HCT116 (cell line): ENCODE data around the gene CKLF. TPM values are rescaled to one million over a fixed set of nuclear protein-coding genes. Genes with fewer than 3 reads are reported as not detected.

Experiments
- ATAC-seq: fragments of 200-7000 bp; cut with Tn5 transposase; 2 replicates; pipeline ENCODE4 v1.9.1; 2020; ENCODE audit warnings: mild to moderate bottlenecking, moderate library complexity
- BruUV-seq: library from RNA; stranded (reverse); fragments of 400-500 nt; replicated peaks from 2 replicates; lab custom pipeline; 2021; lab: Mats Ljungman, UMichigan
- CTCF ChIA-PET: fragments of 300-600 bp; sonication (Branson Sonifier 250); formaldehyde crosslinking; loops from one replicate; lab custom pipeline; 2021; ENCODE audit warnings: antibody characterized with exemption; lab: Charles Lee
- POLR2A ChIA-PET: fragments of 300-600, 350-600 bp; sonication (Branson Sonifier 250); formaldehyde crosslinking; loops from one replicate; lab custom pipeline; 2021; ENCODE audit warnings: antibody characterized with exemption; lab: Charles Lee
- RAD21 ChIA-PET, 2 experiments: fragments of 300-600 bp; sonication (Branson Sonifier 250); formaldehyde crosslinking; loops; one replicate each; lab custom pipeline; 2023; ENCODE audit warnings: low total read pairs in 2 of 2; ENCODE audit not compliant: uncharacterized antibody in 2 of 2, unreplicated experiment in 2 of 2, low non-redundant PET in 1 of 2; lab: Charles Lee
- DNase-seq: peaks from one replicate; pipeline ENCODE4 v3.0.0-alpha.2; 2010; ENCODE audit warnings: low read depth, low spot score
- H2AFZ ChIP-seq: fragments of 200-600 bp; shearing (Covaris generic), sonication (generic); 2 replicates; pipeline ENCODE4 v1.6.1; 2017; ENCODE audit warnings: low read depth, mixed run types, mixed read lengths, antibody characterized with exemption, low read length; ENCODE audit not compliant: poor library complexity, severe bottlenecking
- H3K27ac ChIP-seq: 2 replicates; pipeline ENCODE4 v1.5.1; 2012; ENCODE audit warnings: low read depth, low read length
- H3K27me3 ChIP-seq: fragments of 200-600 bp; sonication (generic); 2 replicates; pipeline ENCODE4 v1.6.1; 2016; ENCODE audit warnings: mixed run types, low read length, mixed read lengths; ENCODE audit not compliant: insufficient read depth
- H3K36me3 ChIP-seq, 2 experiments: fragments of 200-500 bp in 1 of 2; fragments of 200-600 bp in 1 of 2; sonication (Bioruptor generic) in 1 of 2; sonication (generic) in 1 of 2; 2 replicates each; pipeline versions ENCODE4 v1.5.1 to v1.6.1; 2014 to 2016; ENCODE audit warnings: low read length in 2 of 2, inconsistent platforms in 1 of 2, mixed read lengths in 1 of 2, mixed run types in 1 of 2; ENCODE audit not compliant: insufficient read depth in 2 of 2, control insufficient read depth in 1 of 2
- H3K4me1 ChIP-seq, 2 experiments: fragments of 200-600 bp in 1 of 2; sonication (generic) in 1 of 2; 2 replicates each; pipeline versions ENCODE4 v1.5.1 to v1.6.1; 2012 to 2017; ENCODE audit warnings: low read length in 2 of 2, inconsistent platforms in 1 of 2, mild to moderate bottlenecking in 1 of 2, mixed read lengths in 1 of 2, mixed run types in 1 of 2, moderate library complexity in 1 of 2; ENCODE audit not compliant: insufficient read depth in 2 of 2, control insufficient read depth in 1 of 2
- H3K4me2 ChIP-seq: fragments of 200-600 bp; sonication (generic); 2 replicates; pipeline ENCODE4 v1.6.1; 2017; ENCODE audit warnings: mixed run types, low read length, mixed read lengths
- H3K4me3 ChIP-seq, 2 experiments: fragments of 200-600 bp in 1 of 2; sonication (generic) in 1 of 2; replicated peaks in 1 of 2; 2 replicates each; pipeline ENCODE4 v1.5.1; 2011 to 2016; ENCODE audit warnings: low read length in 2 of 2, control low read depth in 1 of 2, low read depth in 1 of 2, mild to moderate bottlenecking in 1 of 2, mixed read lengths in 1 of 2, mixed run types in 1 of 2
- H3K79me2 ChIP-seq: fragments of 200-600 bp; sonication (generic); 2 replicates; pipeline ENCODE4 v1.6.1; 2017; ENCODE audit warnings: mild to moderate bottlenecking, mixed run types, low read length, moderate library complexity, mixed read lengths; ENCODE audit not compliant: insufficient read depth
- H3K9ac ChIP-seq: fragments of 200-600 bp; sonication (generic); 2 replicates; pipeline ENCODE4 v1.6.1; 2016; ENCODE audit warnings: low read length, mixed read lengths
- H3K9me2 ChIP-seq: fragments of 200-600 bp; sonication (generic), shearing (Covaris generic); 2 replicates; pipeline ENCODE4 v1.6.1; 2017; ENCODE audit warnings: mixed run types, mild to moderate bottlenecking, moderate library complexity; ENCODE audit not compliant: insufficient read depth
- H3K9me3 ChIP-seq, 2 experiments: fragments of 200-500 bp in 1 of 2; fragments of 200-600 bp in 1 of 2; sonication (Bioruptor generic) in 1 of 2; sonication (generic) in 1 of 2; 2 replicates each; pipeline ENCODE4 v1.6.1; 2014 to 2017; ENCODE audit warnings: low read length in 2 of 2, mixed read lengths in 2 of 2, inconsistent platforms in 1 of 2, low read depth in 1 of 2, mild to moderate bottlenecking in 1 of 2, mixed run types in 1 of 2, moderate library complexity in 1 of 2; ENCODE audit not compliant: control insufficient read depth in 1 of 2, insufficient read depth in 1 of 2
- H4K20me1 ChIP-seq: fragments of 200-600 bp; sonication (generic), shearing (Covaris generic); 2 replicates; pipeline ENCODE4 v1.6.1; 2017; ENCODE audit warnings: mixed run types, mild to moderate bottlenecking, moderate library complexity; ENCODE audit not compliant: insufficient read depth
- CEBPB ChIP-seq: IDR thresholded peaks from 2 replicates; pipeline ENCODE4 v1.6.1; 2012; ENCODE audit warnings: low read depth
- EGR1 ChIP-seq: IDR thresholded peaks from 2 replicates; pipeline ENCODE4 v1.6.1; 2012; ENCODE audit warnings: low read depth
- ELF1 ChIP-seq: IDR thresholded peaks from 2 replicates; pipeline ENCODE4 v1.6.1; 2012; ENCODE audit warnings: low read depth, borderline replicate concordance
- EZH2phosphoT487 ChIP-seq: fragments of 200-600 bp; IDR thresholded peaks from 2 replicates; pipeline ENCODE4 v1.6.1; 2018; ENCODE audit warnings: antibody characterized with exemption, borderline replicate concordance
- JUND ChIP-seq: IDR thresholded peaks from 2 replicates; pipeline ENCODE4 v1.6.1; 2012
- POLR2A ChIP-seq: IDR thresholded peaks from 2 replicates; pipeline ENCODE4 v1.7.0; 2011; ENCODE audit warnings: borderline replicate concordance; ENCODE audit not compliant: insufficient read depth, insufficient read length; ENCODE audit errors: extremely low read depth
- POLR2AphosphoS5 ChIP-seq: IDR thresholded peaks from 2 replicates; pipeline ENCODE4 v1.6.1; 2011; ENCODE audit warnings: mild to moderate bottlenecking, low read depth, low read length, moderate library complexity
- SP1 ChIP-seq: IDR thresholded peaks from 2 replicates; pipeline ENCODE4 v1.6.1; 2012; ENCODE audit warnings: low read depth
- SRF ChIP-seq: IDR thresholded peaks from 2 replicates; pipeline ENCODE4 v1.6.1; 2012; ENCODE audit warnings: low read depth
- TCF7L2 ChIP-seq: IDR thresholded peaks from 2 replicates; pipeline ENCODE4 v1.7.0; 2011; ENCODE audit warnings: borderline replicate concordance, inconsistent platforms; ENCODE audit not compliant: insufficient read depth, insufficient read length; ENCODE audit errors: extremely low read depth
- YY1 ChIP-seq: IDR thresholded peaks from 2 replicates; pipeline ENCODE4 v1.6.1; 2011; ENCODE audit warnings: low read length, low read depth, moderate library complexity, mild to moderate bottlenecking; ENCODE audit not compliant: insufficient replicate concordance; ENCODE audit errors: extremely low read depth
- ZFX ChIP-seq: fragments of 450-650 bp; IDR thresholded peaks from 2 replicates; pipeline ENCODE4 v1.6.1; 2017
- ZNF274 ChIP-seq: fragments of 200-500 bp; sonication (Bioruptor generic); IDR thresholded peaks from 2 replicates; pipeline ENCODE4 v1.6.1; 2014; ENCODE audit warnings: mild to moderate bottlenecking, low read depth, low read length, inconsistent platforms
- intact Hi-C: fragments of 100-400 bp; cut with micrococcal nuclease; formaldehyde crosslinking; loops from 2 replicates; pipeline ENCODE4 v1.10.0; 2022
- total RNA-seq: library from RNA; stranded (reverse); gene quantifications from one replicate; pipeline ENCODE4 v1.2.1, GENCODE V29; 2021; ENCODE audit not compliant: unreplicated experiment
- TF ChIP-seq, protein P1 (sequence below): IDR thresholded peaks from 2 replicates; pipeline ENCODE4 v1.6.1; 2012
- TF ChIP-seq, protein P2 (sequence below): IDR thresholded peaks from 2 replicates; pipeline ENCODE4 v1.6.1; 2011; ENCODE audit warnings: mild to moderate bottlenecking, low read length, moderate library complexity; ENCODE audit not compliant: insufficient replicate concordance; ENCODE audit errors: extremely low read depth
- TF ChIP-seq, protein P3 (sequence below): IDR thresholded peaks from 2 replicates; pipeline ENCODE4 v1.6.1; 2012

The CKLF gene
- total RNA-seq, 1 experiment from 2014 or later, result 38.6 TPM

DNA sequence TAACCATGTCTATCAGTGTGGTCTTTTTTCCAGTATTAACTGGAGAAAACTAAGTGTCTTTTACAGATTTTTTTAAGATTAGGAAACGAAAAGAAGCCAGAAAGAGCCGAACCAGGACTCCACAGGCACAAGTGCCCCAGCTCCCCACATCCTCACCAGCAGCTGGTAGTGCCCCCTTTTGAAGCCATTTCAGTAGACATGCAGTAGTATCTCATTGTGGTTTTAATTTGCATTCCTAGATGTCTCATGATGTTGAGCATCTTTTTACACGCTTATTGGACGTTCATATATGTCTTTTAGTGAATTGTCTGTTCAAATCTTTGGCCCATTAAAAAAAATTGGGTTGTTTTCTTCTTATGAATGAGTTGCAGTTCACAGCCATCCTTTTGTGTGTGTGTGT lies 47.4 kb downstream of the CKLF start:
- intact Hi-C loops, result no loop called here
- H2AFZ ChIP-seq, result no peak overlapping the region
- H3K9ac ChIP-seq, result no peak overlapping the region
- H3K9me3 ChIP-seq, result no peaks in the 10 kb centered on the region
- ChIA-PET RAD21 (no interaction called here), POLR2A (no interaction called here), CTCF (interaction anchor here (0.7 to 1.7 kb wide), 2 partner anchors 9 to 192 kb away, joined by 3 to 5 read pairs; no protein-coding TSS in a partner anchor)
- ATAC-seq (no peak), DNase-seq (no peak)
- no TSS peak for BruUV-seq
- H3K4me2 ChIP-seq, result no peak overlapping the region
- no peaks in the 10 kb centered on the region for H4K20me1 ChIP-seq
- no peak overlapping the region for H3K4me3 ChIP-seq
- H3K9me2 ChIP-seq, result no peaks in the 10 kb centered on the region
- TF ChIP-seq, protein P1, sequence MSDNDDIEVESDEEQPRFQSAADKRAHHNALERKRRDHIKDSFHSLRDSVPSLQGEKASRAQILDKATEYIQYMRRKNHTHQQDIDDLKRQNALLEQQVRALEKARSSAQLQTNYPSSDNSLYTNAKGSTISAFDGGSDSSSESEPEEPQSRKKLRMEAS, result no peak
- H3K79me2 ChIP-seq, result no peaks in the 10 kb centered on the region
- no peaks in the 10 kb centered on the region for H3K27me3 ChIP-seq
- peaks cover 7 to 9% of the 10 kb centered on the region in 2 experiments; a peak in 3 of 4 replicates for H3K4me1 ChIP-seq
- H3K36me3 ChIP-seq, result no peaks in the 10 kb centered on the region
- H3K27ac ChIP-seq, result no peak overlapping the region

DNA sequence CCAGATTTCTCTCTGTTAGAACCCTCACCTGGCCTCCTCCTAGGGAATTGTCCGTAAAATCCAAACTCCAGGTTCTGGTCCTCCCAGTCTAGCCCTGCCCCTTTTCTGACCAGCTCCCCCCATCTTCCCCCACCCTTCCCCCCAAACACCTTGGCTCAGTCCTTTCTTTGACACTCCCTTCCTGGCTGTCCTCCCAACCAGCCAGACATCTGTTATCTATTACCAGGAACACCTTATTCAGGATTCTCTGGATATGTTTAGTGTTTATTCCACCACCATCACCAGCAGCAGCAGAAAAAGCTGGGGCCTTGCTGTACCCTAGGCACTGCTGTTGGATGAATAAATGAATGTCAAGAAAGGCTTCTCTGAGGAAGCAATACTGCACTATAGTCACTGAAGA lies 48.1 kb downstream of the CKLF start:
- DNase-seq (no peak), ATAC-seq (no peak)
- TF ChIP-seq EZH2phosphoT487, result no peak
- TF ChIP-seq YY1, result no peak
- no peak for TF ChIP-seq SRF
- TF ChIP-seq ZFX, result no peak
- no peak for TF ChIP-seq ELF1
- TF ChIP-seq, protein P2, sequence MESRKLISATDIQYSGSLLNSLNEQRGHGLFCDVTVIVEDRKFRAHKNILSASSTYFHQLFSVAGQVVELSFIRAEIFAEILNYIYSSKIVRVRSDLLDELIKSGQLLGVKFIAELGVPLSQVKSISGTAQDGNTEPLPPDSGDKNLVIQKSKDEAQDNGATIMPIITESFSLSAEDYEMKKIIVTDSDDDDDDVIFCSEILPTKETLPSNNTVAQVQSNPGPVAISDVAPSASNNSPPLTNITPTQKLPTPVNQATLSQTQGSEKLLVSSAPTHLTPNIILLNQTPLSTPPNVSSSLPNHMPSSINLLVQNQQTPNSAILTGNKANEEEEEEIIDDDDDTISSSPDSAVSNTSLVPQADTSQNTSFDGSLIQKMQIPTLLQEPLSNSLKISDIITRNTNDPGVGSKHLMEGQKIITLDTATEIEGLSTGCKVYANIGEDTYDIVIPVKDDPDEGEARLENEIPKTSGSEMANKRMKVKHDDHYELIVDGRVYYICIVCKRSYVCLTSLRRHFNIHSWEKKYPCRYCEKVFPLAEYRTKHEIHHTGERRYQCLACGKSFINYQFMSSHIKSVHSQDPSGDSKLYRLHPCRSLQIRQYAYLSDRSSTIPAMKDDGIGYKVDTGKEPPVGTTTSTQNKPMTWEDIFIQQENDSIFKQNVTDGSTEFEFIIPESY, result no peak
- no peak for TF ChIP-seq POLR2AphosphoS5
- TF ChIP-seq, protein P3, sequence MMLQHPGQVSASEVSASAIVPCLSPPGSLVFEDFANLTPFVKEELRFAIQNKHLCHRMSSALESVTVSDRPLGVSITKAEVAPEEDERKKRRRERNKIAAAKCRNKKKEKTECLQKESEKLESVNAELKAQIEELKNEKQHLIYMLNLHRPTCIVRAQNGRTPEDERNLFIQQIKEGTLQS, result no peak
- no peak for TF ChIP-seq SP1
- no peak for TF ChIP-seq EGR1
- TF ChIP-seq, protein P1, result no peak
- TF ChIP-seq CEBPB, result no peak
- TF ChIP-seq JUND, result no peak
- TF ChIP-seq ZNF274, result no peak
- no peak for TF ChIP-seq POLR2A
- no peak for TF ChIP-seq TCF7L2
- intact Hi-C loops, result no loop called here
- ChIA-PET POLR2A (no interaction called here), RAD21 (no interaction called here), CTCF (interaction anchor here (0.6 to 0.7 kb wide), 2 partner anchors 193 to 634 kb away, joined by 3 to 5 read pairs; no protein-coding TSS in a partner anchor)
- H3K27ac ChIP-seq, result no peak overlapping the region
- no peaks in the 10 kb centered on the region for H3K27me3 ChIP-seq
- no peak overlapping the region for H2AFZ ChIP-seq
- no peaks in the 10 kb centered on the region for H3K9me3 ChIP-seq
- peaks cover 2% of the 10 kb centered on the region; the same call in 1 of the 2 replicates for H3K79me2 ChIP-seq
- no peaks in the 10 kb centered on the region for H4K20me1 ChIP-seq
- no peak overlapping the region for H3K4me3 ChIP-seq
- no TSS peak for BruUV-seq
- H3K36me3 ChIP-seq, result no peaks in the 10 kb centered on the region
- H3K4me1 ChIP-seq, result peaks cover 7 to 10% of the 10 kb centered on the region in 2 experiments; a peak in 3 of 4 replicates
- H3K9me2 ChIP-seq, result no peaks in the 10 kb centered on the region
- no peak overlapping the region for H3K4me2 ChIP-seq
- no peak overlapping the region for H3K9ac ChIP-seq
